B cell (primary cell): ENCODE data around the gene SYT2. TPM values are rescaled to one million over a fixed set of nuclear protein-coding genes. Genes with fewer than 3 reads are reported as not detected.
"Not testable (repeated sequence)": the region's sequence is repeated elsewhere in the genome, so short reads cannot be mapped to it uniquely, and the experiment has no call there.

Experiments used
- ATAC-seq: fragments of 200-7000 bp; cut with Tn5 transposase; one replicate; pipeline ENCODE4 v1.10.0; 2021; ENCODE audit warnings: low read depth, mild to moderate bottlenecking, moderate number of reproducible peaks, moderate library complexity
- CTCF ChIA-PET: fragments of 350-600 bp; sonication (Branson Sonifier 250); formaldehyde crosslinking; loops from one replicate; lab custom pipeline; 2021; ENCODE audit warnings: antibody characterized with exemption, inconsistent platforms; lab: Charles Lee
- POLR2A ChIA-PET: fragments of 350-600 bp; sonication (Branson Sonifier 250); formaldehyde crosslinking; loops from one replicate; lab custom pipeline; 2021; ENCODE audit warnings: antibody characterized with exemption; lab: Charles Lee
- DNase-seq: peaks from one replicate; pipeline ENCODE4 v3.0.0; 2013
- H2AFZ ChIP-seq: 2 replicates; pipeline ENCODE4 v1.6.1; 2012; ENCODE audit warnings: mild to moderate bottlenecking, low read depth, low read length; ENCODE audit not compliant: insufficient read depth, poor library complexity, severe bottlenecking
- H3K27ac ChIP-seq, 2 donors: 1 replicate in 1 of 2; 2 replicates in 1 of 2; pipeline ENCODE4 v1.5.1; 2012 to 2013; ENCODE audit warnings: low read length in 2 of 2, mild to moderate bottlenecking in 2 of 2, moderate library complexity in 1 of 2
- H3K27me3 ChIP-seq, 4 experiments: fragments of 200-600 bp in 1 of 4; sonication (generic) in 1 of 4; replicated peaks in 1 of 4; 1 replicate in 2 of 4; 2 replicates in 2 of 4; pipeline versions ENCODE4 v1.6.1 to v1.7.0; 2013 to 2016; ENCODE audit warnings: low read length in 3 of 4, mild to moderate bottlenecking in 2 of 4, mixed read lengths in 1 of 4, moderate library complexity in 1 of 4; ENCODE audit not compliant: insufficient read depth in 4 of 4, control insufficient read depth in 3 of 4; ENCODE audit errors: control extremely low read depth in 1 of 4
- H3K36me3 ChIP-seq, 2 experiments: replicated peaks in 1 of 2; 1 replicate in 1 of 2; 2 replicates in 1 of 2; pipeline versions ENCODE4 v1.6.1 to v1.7.1; 2013; ENCODE audit warnings: low read length in 1 of 2; ENCODE audit not compliant: insufficient read depth in 2 of 2, control insufficient read depth in 1 of 2; ENCODE audit errors: control extremely low read depth in 1 of 2, extremely low read depth in 1 of 2
- H3K4me1 ChIP-seq, 2 donors: fragments of 200-600 bp in 1 of 2; sonication (generic) in 1 of 2; 1 replicate in 1 of 2; 2 replicates in 1 of 2; pipeline versions ENCODE4 v1.5.1 to v1.6.1; 2013 to 2017; ENCODE audit warnings: low read length in 2 of 2; ENCODE audit not compliant: control insufficient read depth in 2 of 2, insufficient read depth in 2 of 2
- H3K4me2 ChIP-seq: replicated peaks from 2 replicates; pipeline ENCODE3; 2012; ENCODE audit warnings: mild to moderate bottlenecking, low read depth, low read length; ENCODE audit not compliant: poor library complexity, severe bottlenecking
- H3K4me3 ChIP-seq, 5 experiments: fragments of 200-600 bp in 1 of 5; sonication (generic) in 1 of 5; 1 replicate in 3 of 5; 2 replicates in 2 of 5; pipeline versions ENCODE4 v1.5.1 to v1.7.0; 2011 to 2016; ENCODE audit warnings: low read length in 4 of 5, mild to moderate bottlenecking in 4 of 5, low read depth in 2 of 5, control low read depth in 1 of 5, moderate library complexity in 1 of 5; ENCODE audit not compliant: insufficient read depth in 1 of 5; ENCODE audit errors: control extremely low read depth in 1 of 5, extremely low read depth in 1 of 5
- H3K79me2 ChIP-seq: fragments of 200-600 bp; sonication (generic); one replicate; pipeline ENCODE4 v1.6.0; 2016; ENCODE audit warnings: low read length; ENCODE audit not compliant: control insufficient read depth, insufficient read depth
- H3K9ac ChIP-seq: fragments of 200-600 bp; sonication (generic); 2 replicates; pipeline ENCODE4 v1.6.1; 2017; ENCODE audit warnings: mild to moderate bottlenecking, low read length, moderate library complexity
- H3K9me3 ChIP-seq, 3 donors: one replicate each; pipeline versions ENCODE4 v1.6.1 to v1.7.1; 2013; ENCODE audit warnings: low read length in 2 of 3; ENCODE audit not compliant: control insufficient read depth in 2 of 3, insufficient read depth in 1 of 3; ENCODE audit errors: control extremely low read depth in 1 of 3
- H4K20me1 ChIP-seq: 2 replicates; pipeline ENCODE4 v1.6.0; 2012; ENCODE audit warnings: mild to moderate bottlenecking, low read length; ENCODE audit not compliant: insufficient read depth, control insufficient read depth, poor library complexity, severe bottlenecking
- H3K27ac Mint-ChIP-seq: one replicate; pipeline ENCODE4 v1.8.0; 2021; ENCODE audit warnings: mixed read lengths
- H3K27me3 Mint-ChIP-seq: one replicate; pipeline ENCODE4 v1.8.0; 2021; ENCODE audit warnings: mixed read lengths
- H3K4me1 Mint-ChIP-seq: one replicate; pipeline ENCODE4 v1.8.0; 2021; ENCODE audit warnings: mixed read lengths
- H3K4me3 Mint-ChIP-seq: one replicate; pipeline ENCODE4 v1.8.0; 2021; ENCODE audit warnings: mixed read lengths
- H3K9me3 Mint-ChIP-seq: one replicate; pipeline ENCODE4 v1.8.0; 2022; ENCODE audit warnings: mixed read lengths; ENCODE audit not compliant: insufficient read depth
- WGBS: methylation state at CpG from one replicate; pipeline ENCODE4 v1.1.5; 2013; ENCODE audit warnings: missing lambda C conversion rate; ENCODE audit not compliant: insufficient coverage; 5-methylcytosine and 5-hydroxymethylcytosine counted together
- intact Hi-C: fragments of 100-400 bp; cut with micrococcal nuclease; formaldehyde crosslinking; loops from one replicate; pipeline ENCODE4 v1.10.0; 2022
- polyA plus RNA-seq: library from polyadenylated mRNA; depleted of rRNA; stranded (reverse); fragments of >200 nt; gene quantifications from 2 replicates; pipeline ENCODE4 v1.2.3, GENCODE V29; 2012
- total RNA-seq, 2 donors: library from RNA; stranded (reverse); fragments of 120-200 nt in 1 of 2; gene quantifications; 1 replicate in 1 of 2; 2 replicates in 1 of 2; pipeline versions ENCODE4 v1.2.3 to v1.2.4, GENCODE V29; 2013 to 2022

Gene SYT2
- total and polyA plus RNA-seq, 2 donors (not counting 1 experiment from before 2014, with no cell fraction given), result not detected

DNA sequence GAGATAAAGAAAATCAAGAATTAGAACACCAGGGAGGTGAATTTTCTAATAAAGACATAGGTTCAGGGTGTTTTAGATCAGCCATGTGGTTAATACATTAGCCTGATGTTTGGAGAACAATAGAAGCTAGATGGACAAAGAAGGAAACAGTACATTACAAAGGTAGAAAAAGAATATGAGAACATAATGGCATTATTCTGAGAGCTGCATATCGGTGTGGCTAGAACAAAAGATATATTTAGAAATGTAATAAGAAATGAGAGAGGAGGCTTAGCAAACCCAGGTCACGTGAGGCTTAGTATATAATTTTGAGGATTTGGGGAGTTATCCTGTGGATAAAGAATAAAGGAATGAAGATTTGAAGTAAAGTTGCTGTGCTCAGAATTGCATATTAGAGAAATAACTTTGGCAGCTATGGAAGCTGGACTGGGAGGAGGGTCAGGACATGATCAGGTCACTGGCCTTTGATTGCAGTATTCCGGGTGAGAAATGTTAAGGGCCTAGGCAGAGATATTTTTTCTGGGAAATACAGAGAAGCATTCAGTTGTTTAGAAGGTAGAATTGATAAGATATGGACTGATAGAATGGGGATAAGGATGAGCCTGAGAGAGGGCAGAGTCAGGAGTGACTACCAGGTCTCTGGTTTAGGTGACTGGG is 164.5 kb downstream of the SYT2 start:
- H3K9me3 ChIP-seq, H3K27ac ChIP-seq, CTCF ChIA-PET, ATAC-seq, POLR2A ChIA-PET, DNase-seq, H3K27me3 Mint-ChIP-seq, H3K9ac ChIP-seq, H3K4me3 ChIP-seq, H3K27me3 ChIP-seq, H3K9me3 Mint-ChIP-seq, H2AFZ ChIP-seq, H3K36me3 ChIP-seq, intact Hi-C loops, H3K27ac Mint-ChIP-seq, H3K4me3 Mint-ChIP-seq, H3K4me1 ChIP-seq, H4K20me1 ChIP-seq, H3K79me2 ChIP-seq, H3K4me2 ChIP-seq: not testable (repeated sequence)
- WGBS, result 68% methylated on average over 3 of the region's 3 CpGs
- peaks cover 13% of the 10 kb centered on the region for H3K4me1 Mint-ChIP-seq

DNA sequence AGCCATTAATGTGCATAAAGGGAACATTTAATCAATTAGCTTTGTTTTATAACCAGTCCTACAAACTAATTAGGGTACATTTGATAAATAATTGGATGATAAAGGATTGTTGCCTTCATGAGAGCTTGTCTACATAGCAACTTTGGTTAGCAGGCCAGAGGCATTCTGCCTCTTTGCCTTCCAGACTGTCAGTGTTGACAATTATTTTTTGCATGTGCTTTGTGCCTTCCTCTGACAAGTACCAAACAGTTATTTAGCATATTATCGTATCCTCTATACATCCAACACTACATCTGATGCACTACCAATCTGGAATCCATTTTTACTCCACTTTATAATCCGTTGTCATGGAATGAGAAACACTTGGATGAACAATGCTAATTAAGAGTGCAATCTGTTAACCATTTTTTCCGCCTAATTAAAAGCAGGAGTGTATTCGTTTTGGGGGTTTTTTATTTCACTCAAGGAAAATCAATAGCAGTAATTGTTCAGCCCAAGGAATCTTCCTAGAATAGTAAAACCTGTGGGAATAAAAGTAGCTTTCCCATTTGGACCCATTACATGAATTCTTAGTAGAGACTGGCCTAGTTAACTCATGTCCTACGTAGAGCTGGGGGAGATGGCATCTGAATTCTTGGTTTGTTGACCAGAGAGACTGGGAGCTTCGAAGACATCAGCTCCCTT is 165.3 kb downstream of the SYT2 start:
- H3K4me1 Mint-ChIP-seq, result peaks cover 19% of the 10 kb centered on the region
- H3K4me1 ChIP-seq, H3K4me2 ChIP-seq, H2AFZ ChIP-seq, H3K27ac Mint-ChIP-seq, H4K20me1 ChIP-seq, DNase-seq, H3K4me3 Mint-ChIP-seq, H3K36me3 ChIP-seq, H3K27ac ChIP-seq, H3K9me3 ChIP-seq, POLR2A ChIA-PET, H3K27me3 ChIP-seq, H3K79me2 ChIP-seq, H3K9ac ChIP-seq, H3K9me3 Mint-ChIP-seq, H3K4me3 ChIP-seq, intact Hi-C loops, ATAC-seq, H3K27me3 Mint-ChIP-seq: not testable (repeated sequence)
- CTCF ChIA-PET, result interaction anchor here (0.6 kb wide), 1 partner anchor 11 kb away, joined by 3 read pairs; no protein-coding TSS in a partner anchor
- 80% methylated on average over 1 of the region's 6 CpGs for WGBS

DNA sequence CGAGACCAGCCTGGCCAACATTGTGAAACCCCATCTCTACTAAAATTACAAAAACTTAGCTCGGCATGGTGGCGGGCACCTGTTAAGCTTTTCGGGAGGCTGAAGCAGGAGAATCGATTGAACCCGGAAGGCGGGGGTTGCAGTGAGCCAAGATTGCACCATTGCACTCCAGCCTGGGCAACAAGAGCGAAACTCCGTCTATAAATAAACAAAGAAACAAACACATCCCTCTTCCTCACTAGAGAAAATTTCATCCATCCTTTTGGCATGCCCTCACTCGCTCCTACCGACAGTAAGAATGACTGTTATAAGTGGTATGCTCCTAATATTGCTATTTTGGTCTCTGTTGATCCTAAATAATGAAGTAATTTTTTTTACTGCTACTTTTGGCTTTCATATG is 166.7 kb downstream of the SYT2 start:
- H3K9me3 Mint-ChIP-seq, H2AFZ ChIP-seq, H3K36me3 ChIP-seq, ATAC-seq, H3K27ac Mint-ChIP-seq, H3K4me2 ChIP-seq, H3K4me3 Mint-ChIP-seq, POLR2A ChIA-PET, H3K79me2 ChIP-seq, H3K27me3 Mint-ChIP-seq, H3K27ac ChIP-seq, DNase-seq, H3K9me3 ChIP-seq, H3K27me3 ChIP-seq, intact Hi-C loops, H3K9ac ChIP-seq, H3K4me3 ChIP-seq, CTCF ChIA-PET, H4K20me1 ChIP-seq: not testable (repeated sequence)
- H3K4me1 ChIP-seq, result peaks cover 10 to 11% of the 10 kb centered on the region in 2 donors
- 95% methylated on average over 9 of the region's 11 CpGs for WGBS
- H3K4me1 Mint-ChIP-seq, result peaks cover 30% of the 10 kb centered on the region

DNA sequence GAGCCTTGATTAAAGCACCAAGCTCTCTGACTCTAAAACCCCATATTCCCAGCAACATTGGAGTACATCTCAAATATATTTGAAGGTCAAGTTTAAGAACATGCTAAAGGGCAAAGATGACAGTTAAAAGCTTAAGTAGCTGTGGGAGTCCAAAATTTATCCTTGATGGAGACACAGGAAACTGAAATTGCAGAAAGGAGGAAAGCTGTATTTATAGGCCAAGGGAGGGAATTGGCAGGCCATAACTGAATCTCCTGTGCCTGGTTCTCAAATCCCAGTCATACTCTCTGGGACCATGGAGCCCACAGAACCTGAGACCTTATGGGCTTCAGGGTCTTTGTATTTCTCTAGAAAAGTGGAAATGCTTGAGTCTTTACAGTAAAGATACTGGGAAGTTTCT is 167.8 kb downstream of the SYT2 start:
- H3K9me3 ChIP-seq, H3K27me3 Mint-ChIP-seq, CTCF ChIA-PET, H3K4me3 ChIP-seq, H2AFZ ChIP-seq, H3K27me3 ChIP-seq, H3K27ac Mint-ChIP-seq, H3K9me3 Mint-ChIP-seq, H3K27ac ChIP-seq, ATAC-seq, H3K4me2 ChIP-seq, DNase-seq, H3K4me3 Mint-ChIP-seq, intact Hi-C loops, H4K20me1 ChIP-seq, H3K36me3 ChIP-seq, H3K79me2 ChIP-seq, H3K9ac ChIP-seq, POLR2A ChIA-PET: not testable (repeated sequence)
- peaks cover 10 to 11% of the 10 kb centered on the region in 2 donors for H3K4me1 ChIP-seq
- peaks cover 32% of the 10 kb centered on the region for H3K4me1 Mint-ChIP-seq
